ENCODE results near the gene OR2L8.

OR2L8 gene

GRCh38 chr1:247998811-247999210 is 50.2 kb downstream of the OR2L8 start:
- H3K4me3 ChIP-seq (ENCODE audit: low read length): no peak overlapping the region
- no peaks in the 10 kb centered on the region for H3K36me3 ChIP-seq (ENCODE audit: insufficient read depth, low read length)
- no peak overlapping the region for H3K9ac ChIP-seq (ENCODE audit: low read depth, low read length)
- WGBS: 26% methylated on average over 2 of the region's 2 CpGs
- H3K4me1 ChIP-seq (ENCODE audit: insufficient read depth, low read length): no peaks in the 10 kb centered on the region
- peaks cover 94% of the 10 kb centered on the region for H3K9me3 ChIP-seq (ENCODE audit: insufficient read depth, low read depth, low read length)
- no peak overlapping the region for H3K27ac ChIP-seq (ENCODE audit: low read depth, low read length)
- H3K27me3 ChIP-seq (ENCODE audit: insufficient read depth, low read length): no peaks in the 10 kb centered on the region

Data from HUES64 (cell line).